WTC11 (cell line): Measurements from ENCODE around the gene PYY. TPM values are rescaled to one million over a fixed set of nuclear protein-coding genes. Genes with fewer than 3 reads are reported as not detected.

Experiments used
- ATAC-seq: fragments of 200-7000 bp; cut with Tn5 transposase; 2 replicates; pipeline ENCODE4 v1.10.0; 2021; ENCODE audit warnings: mild to moderate bottlenecking, moderate library complexity
- CTCF ChIA-PET: fragments of 300-600 bp; sonication (Branson Sonifier 250); formaldehyde crosslinking; loops from one replicate; lab custom pipeline; 2021; ENCODE audit warnings: antibody characterized with exemption; lab: Charles Lee
- POLR2A ChIA-PET: fragments of 350-600 bp; sonication (Branson Sonifier 250); formaldehyde crosslinking; loops from one replicate; lab custom pipeline; 2021; ENCODE audit warnings: antibody characterized with exemption; lab: Charles Lee
- DNase-seq: peaks from one replicate; pipeline ENCODE4 v3.0.0; 2021; ENCODE audit warnings: low spot score
- H3K27ac Mint-ChIP-seq: 2 replicates; pipeline ENCODE4 v1.8.0; 2021; ENCODE audit warnings: mixed read lengths
- H3K27me3 Mint-ChIP-seq: 2 replicates; pipeline ENCODE4 v1.8.0; 2021; ENCODE audit warnings: low read depth, mild to moderate bottlenecking, moderate library complexity, mixed read lengths
- H3K36me3 Mint-ChIP-seq: 2 replicates; pipeline ENCODE4 v1.8.0; 2021; ENCODE audit warnings: mixed read lengths
- H3K4me1 Mint-ChIP-seq: 2 replicates; pipeline ENCODE4 v1.8.0; 2022; ENCODE audit warnings: mixed read lengths
- H3K4me3 Mint-ChIP-seq: 2 replicates; pipeline ENCODE4 v1.8.0; 2021; ENCODE audit warnings: mild to moderate bottlenecking, moderate library complexity, mixed read lengths
- H3K9me3 Mint-ChIP-seq: 2 replicates; pipeline ENCODE4 v1.8.0; 2021; ENCODE audit warnings: mixed read lengths
- AFF4 ChIP-seq: sonication (generic); formaldehyde crosslinking; IDR thresholded peaks from 2 replicates; pipeline ENCODE4 v1.8.1; 2023; ENCODE audit warnings: mild to moderate bottlenecking, missing genetic modification reagents, borderline replicate concordance
- AR ChIP-seq: fragments of 250-450 bp; sonication (Bioruptor Pico); IDR thresholded peaks from 2 replicates; pipeline ENCODE4 v1.9.0; 2021; ENCODE audit warnings: mild to moderate bottlenecking
- ATF2 ChIP-seq: sonication (generic); formaldehyde crosslinking; IDR thresholded peaks from 2 replicates; pipeline ENCODE4 v1.8.1; 2022; ENCODE audit warnings: low read depth, missing genetic modification reagents, borderline replicate concordance
- E2F4 ChIP-seq: sonication (generic); formaldehyde crosslinking; IDR thresholded peaks from 2 replicates; pipeline ENCODE4 v1.8.1; 2022; ENCODE audit warnings: low read depth, mild to moderate bottlenecking, moderate library complexity, missing genetic modification reagents, borderline replicate concordance
- FOXJ3 ChIP-seq: sonication (generic); formaldehyde crosslinking; IDR thresholded peaks from 2 replicates; pipeline ENCODE4 v1.9.0; 2021; ENCODE audit warnings: missing genetic modification reagents, mild to moderate bottlenecking, borderline replicate concordance
- FOXP1 ChIP-seq: sonication (generic); formaldehyde crosslinking; IDR thresholded peaks from 2 replicates; pipeline ENCODE4 v1.8.0; 2022; ENCODE audit warnings: missing genetic modification reagents, mild to moderate bottlenecking, moderate library complexity, borderline replicate concordance
- GABPB1 ChIP-seq: sonication (generic); formaldehyde crosslinking; IDR thresholded peaks from 2 replicates; pipeline ENCODE4 v1.8.1; 2023; ENCODE audit warnings: mild to moderate bottlenecking, missing genetic modification reagents
- IRF1 ChIP-seq: sonication (generic); formaldehyde crosslinking; IDR thresholded peaks from 2 replicates; pipeline ENCODE4 v1.8.0; 2023; ENCODE audit warnings: missing genetic modification reagents
- IRF2 ChIP-seq: sonication (generic); formaldehyde crosslinking; IDR thresholded peaks from 2 replicates; pipeline ENCODE4 v1.8.0; 2022; ENCODE audit warnings: low read depth, missing genetic modification reagents, borderline replicate concordance
- JUN ChIP-seq: sonication (generic); formaldehyde crosslinking; IDR thresholded peaks from 2 replicates; pipeline ENCODE4 v1.8.0; 2023; ENCODE audit warnings: mild to moderate bottlenecking, missing genetic modification reagents
- NFE2L1 ChIP-seq: sonication (generic); formaldehyde crosslinking; IDR thresholded peaks from 2 replicates; pipeline ENCODE4 v1.8.1; 2023; ENCODE audit warnings: missing genetic modification reagents
- SMAD4 ChIP-seq: sonication (generic); formaldehyde crosslinking; IDR thresholded peaks from 2 replicates; pipeline ENCODE4 v1.8.0; 2022; ENCODE audit warnings: mild to moderate bottlenecking, missing genetic modification reagents
- TEAD1 ChIP-seq: sonication (generic); formaldehyde crosslinking; IDR thresholded peaks from 2 replicates; pipeline ENCODE4 v1.8.0; 2022; ENCODE audit warnings: mild to moderate bottlenecking, missing genetic modification reagents
- TP53 ChIP-seq: sonication (generic); formaldehyde crosslinking; IDR thresholded peaks from 2 replicates; pipeline ENCODE4 v1.8.1; 2023; ENCODE audit warnings: mild to moderate bottlenecking, missing genetic modification reagents
- ZNF121 ChIP-seq: sonication (generic); formaldehyde crosslinking; IDR thresholded peaks from 2 replicates; pipeline ENCODE4 v1.8.0; 2023; ENCODE audit warnings: missing genetic modification reagents
- ZNF232 ChIP-seq: sonication (generic); formaldehyde crosslinking; IDR thresholded peaks from 2 replicates; pipeline ENCODE4 v1.8.0; 2022; ENCODE audit warnings: mild to moderate bottlenecking, missing genetic modification reagents
- ZNF263 ChIP-seq: sonication (generic); formaldehyde crosslinking; IDR thresholded peaks from 2 replicates; pipeline ENCODE4 v1.8.1; 2022; ENCODE audit warnings: low read depth, mild to moderate bottlenecking, moderate library complexity, missing genetic modification reagents
- ZNF396 ChIP-seq: fragments of 250-450 bp; sonication (Bioruptor Pico); IDR thresholded peaks from 2 replicates; pipeline ENCODE4 v1.8.0; 2021; ENCODE audit warnings: mild to moderate bottlenecking, moderate library complexity, borderline replicate concordance
- total RNA-seq: library from RNA; stranded (reverse); gene quantifications from 3 replicates; pipeline ENCODE4 v1.2.3, GENCODE V29; 2021
- TF ChIP-seq, protein P1 (sequence below): fragments of 250-450 bp; sonication (Bioruptor Pico); IDR thresholded peaks from 2 replicates; pipeline ENCODE4 v1.9.0; 2021; ENCODE audit warnings: mild to moderate bottlenecking
- TF ChIP-seq, protein P2 (sequence below): sonication (generic); formaldehyde crosslinking; conservative IDR thresholded peaks from 2 replicates; pipeline ENCODE4 v1.8.1; 2022; ENCODE audit warnings: mild to moderate bottlenecking, missing genetic modification reagents

The PYY gene
- total RNA-seq, 1 experiment from 2014 or later: 0.72 TPM

GRCh38 chr17:43936434-43936833 lies 17.3 kb downstream of the PYY start:
- H3K36me3 Mint-ChIP-seq: no peaks in the 10 kb centered on the region
- H3K27ac Mint-ChIP-seq: no peak overlapping the region
- no peak overlapping the region for H3K4me3 Mint-ChIP-seq
- H3K9me3 Mint-ChIP-seq: no peaks in the 10 kb centered on the region
- peaks cover 54% of the 10 kb centered on the region for H3K27me3 Mint-ChIP-seq
- TF ChIP-seq FOXP1 (no peak), ZNF121 (CRISPR knock-in tag) (no peak), AR (CRISPR knock-in tag) (no peak), ZNF263 (CRISPR knock-in tag) (no peak), JUN (no peak), ZNF232 (CRISPR knock-in tag) (no peak), TP53 (CRISPR knock-in tag) (no peak), TEAD1 (CRISPR knock-in tag) (no peak), AFF4 (CRISPR knock-in tag) (no peak), ZNF396 (no peak), GABPB1 (CRISPR knock-in tag) (no peak), NFE2L1 (CRISPR knock-in tag) (no peak), E2F4 (CRISPR knock-in tag) (no peak), IRF2 (no peak), SMAD4 (no peak), ATF2 (CRISPR knock-in tag) (no peak), FOXJ3 (CRISPR knock-in tag) (no peak), IRF1 (CRISPR knock-in tag) (no peak)
- TF ChIP-seq, protein P1, sequence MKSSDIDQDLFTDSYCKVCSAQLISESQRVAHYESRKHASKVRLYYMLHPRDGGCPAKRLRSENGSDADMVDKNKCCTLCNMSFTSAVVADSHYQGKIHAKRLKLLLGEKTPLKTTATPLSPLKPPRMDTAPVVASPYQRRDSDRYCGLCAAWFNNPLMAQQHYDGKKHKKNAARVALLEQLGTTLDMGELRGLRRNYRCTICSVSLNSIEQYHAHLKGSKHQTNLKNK (CRISPR knock-in tag): no peak
- TF ChIP-seq, protein P2, sequence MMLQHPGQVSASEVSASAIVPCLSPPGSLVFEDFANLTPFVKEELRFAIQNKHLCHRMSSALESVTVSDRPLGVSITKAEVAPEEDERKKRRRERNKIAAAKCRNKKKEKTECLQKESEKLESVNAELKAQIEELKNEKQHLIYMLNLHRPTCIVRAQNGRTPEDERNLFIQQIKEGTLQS: no peak
- CTCF ChIA-PET: interaction anchor here (1.1 to 2.2 kb wide), 5 partner anchors 26 to 70 kb away, joined by 3 to 9 read pairs (median 4); no protein-coding TSS in a partner anchor
- H3K4me1 Mint-ChIP-seq: peaks cover 12% of the 10 kb centered on the region
- DNase-seq (no peak), ATAC-seq (no peak)
- POLR2A ChIA-PET: no interaction called here
